Measurements from ENCODE around the gene NOTUM. TPM values are rescaled to one million over a fixed set of nuclear protein-coding genes. Genes with fewer than 3 reads are reported as not detected.
A peak's percentile ranks its signal among the peaks of the same experiment; 100 is the strongest.

NOTUM gene
- polyA plus RNA-seq, 2 of the 4 experiments (the other 2 are of a cell fraction), result 0.06 to 0.92 TPM

DNA sequence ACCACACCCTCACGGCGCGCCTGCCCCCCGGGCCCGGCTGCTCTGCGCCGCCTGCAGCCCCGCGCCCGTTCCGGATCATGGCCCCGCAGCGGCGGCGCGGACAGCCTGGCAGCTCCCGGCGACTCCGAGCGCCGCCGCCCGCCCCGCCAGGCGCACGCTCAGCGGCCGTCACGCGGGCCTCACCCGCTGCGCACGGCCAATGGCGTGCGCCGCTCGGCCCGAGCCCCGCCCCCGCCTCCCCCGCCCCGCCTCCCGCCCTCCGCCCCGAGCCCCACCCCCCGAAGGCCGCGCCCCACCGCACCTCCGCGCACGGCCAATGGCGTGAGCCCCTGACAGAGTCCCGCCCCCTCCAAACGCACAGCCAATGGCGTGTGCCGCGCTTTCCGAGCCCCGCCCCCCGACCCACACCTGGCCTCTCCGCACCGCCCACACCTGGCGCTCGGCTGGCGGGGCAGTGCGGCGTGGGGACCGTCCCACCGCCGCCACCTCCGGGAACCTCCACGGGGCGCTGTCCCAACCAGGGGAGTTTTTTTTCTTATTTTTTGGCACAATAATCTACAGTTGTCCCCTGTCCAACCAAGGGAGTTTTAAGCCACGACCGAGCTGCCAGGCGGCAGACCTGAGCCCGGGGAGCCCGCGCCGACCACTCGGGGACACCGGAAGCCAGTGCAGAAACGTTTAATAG is 49.6 kb downstream of the NOTUM start, which contains the start of gene PCYT2 (continued):
- TF ChIP-seq, protein P1, sequence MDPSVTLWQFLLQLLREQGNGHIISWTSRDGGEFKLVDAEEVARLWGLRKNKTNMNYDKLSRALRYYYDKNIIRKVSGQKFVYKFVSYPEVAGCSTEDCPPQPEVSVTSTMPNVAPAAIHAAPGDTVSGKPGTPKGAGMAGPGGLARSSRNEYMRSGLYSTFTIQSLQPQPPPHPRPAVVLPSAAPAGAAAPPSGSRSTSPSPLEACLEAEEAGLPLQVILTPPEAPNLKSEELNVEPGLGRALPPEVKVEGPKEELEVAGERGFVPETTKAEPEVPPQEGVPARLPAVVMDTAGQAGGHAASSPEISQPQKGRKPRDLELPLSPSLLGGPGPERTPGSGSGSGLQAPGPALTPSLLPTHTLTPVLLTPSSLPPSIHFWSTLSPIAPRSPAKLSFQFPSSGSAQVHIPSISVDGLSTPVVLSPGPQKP (IDR thresholded peaks at IDR 0.05; ENCODE audit: low read depth, low read length), result no peak
- TF ChIP-seq ZNF302 (CRISPR knock-in tag; IDR thresholded peaks at IDR 0.05), result no peak

DNA sequence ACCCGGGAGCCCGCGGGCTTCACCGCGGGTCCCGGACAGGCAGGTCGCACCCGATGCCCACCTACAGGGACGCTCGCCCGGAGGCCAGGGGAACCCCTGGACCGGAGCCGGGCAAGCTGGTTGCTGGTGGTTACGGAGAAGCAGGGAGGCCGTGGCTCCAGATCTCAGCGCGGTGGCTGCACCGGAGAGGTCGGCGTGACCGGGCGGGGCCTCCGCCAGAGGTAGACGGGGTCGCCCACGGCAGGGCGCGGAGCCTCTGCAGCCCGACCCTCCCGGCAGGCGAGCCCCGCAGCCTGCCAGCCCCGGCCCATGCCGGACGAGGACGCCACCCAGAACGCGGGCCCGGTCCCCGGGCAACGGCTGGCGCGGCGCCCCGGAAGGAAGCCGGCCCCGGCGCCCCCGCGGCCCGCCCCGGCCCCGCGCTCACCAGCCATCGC is 50.1 kb downstream of the NOTUM start:
- FAIRE-seq, result no peak
- POLR2A ChIA-PET, result interaction anchor here (1.0 to 1.5 kb wide), 3 partner anchors 13 to 78 kb away, joined by 3 to 4 read pairs (median 3); partner anchors contain the start of gene MCRIP1
- TF ChIP-seq GATA3 (IDR thresholded peaks at IDR 0.05; ENCODE audit: borderline replicate concordance) (no peak), EP300 (IDR thresholded peaks at IDR 0.05) (no peak), FOSL2 (IDR thresholded peaks at IDR 0.05) (no peak), FOSL2 (CRISPR knock-in tag; IDR thresholded peaks at IDR 0.05) (no peak), JUN (IDR thresholded peaks at IDR 0.05) (no peak), RNF2 (IDR thresholded peaks at IDR 0.05; ENCODE audit: borderline replicate concordance, low read depth) (0 out of 2 replicates have a peak, but pooled peaks have one; percentile 29), KDM1A (IDR thresholded peaks at IDR 0.05; ENCODE audit: low read depth) (no peak), SMC3 (IDR thresholded peaks at IDR 0.05) (no peak), CBX2 (IDR thresholded peaks at IDR 0.05; ENCODE audit: borderline replicate concordance, low read depth) (no peak)
- TF ChIP-seq, protein P2, sequence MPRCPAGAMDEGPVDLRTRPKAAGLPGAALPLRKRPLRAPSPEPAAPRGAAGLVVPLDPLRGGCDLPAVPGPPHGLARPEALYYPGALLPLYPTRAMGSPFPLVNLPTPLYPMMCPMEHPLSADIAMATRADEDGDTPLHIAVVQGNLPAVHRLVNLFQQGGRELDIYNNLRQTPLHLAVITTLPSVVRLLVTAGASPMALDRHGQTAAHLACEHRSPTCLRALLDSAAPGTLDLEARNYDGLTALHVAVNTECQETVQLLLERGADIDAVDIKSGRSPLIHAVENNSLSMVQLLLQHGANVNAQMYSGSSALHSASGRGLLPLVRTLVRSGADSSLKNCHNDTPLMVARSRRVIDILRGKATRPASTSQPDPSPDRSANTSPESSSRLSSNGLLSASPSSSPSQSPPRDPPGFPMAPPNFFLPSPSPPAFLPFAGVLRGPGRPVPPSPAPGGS (IDR thresholded peaks at IDR 0.05), result no peak
- TF ChIP-seq, protein P1 (IDR thresholded peaks at IDR 0.05; ENCODE audit: low read depth, low read length), result no peak
- TF ChIP-seq, protein P3, sequence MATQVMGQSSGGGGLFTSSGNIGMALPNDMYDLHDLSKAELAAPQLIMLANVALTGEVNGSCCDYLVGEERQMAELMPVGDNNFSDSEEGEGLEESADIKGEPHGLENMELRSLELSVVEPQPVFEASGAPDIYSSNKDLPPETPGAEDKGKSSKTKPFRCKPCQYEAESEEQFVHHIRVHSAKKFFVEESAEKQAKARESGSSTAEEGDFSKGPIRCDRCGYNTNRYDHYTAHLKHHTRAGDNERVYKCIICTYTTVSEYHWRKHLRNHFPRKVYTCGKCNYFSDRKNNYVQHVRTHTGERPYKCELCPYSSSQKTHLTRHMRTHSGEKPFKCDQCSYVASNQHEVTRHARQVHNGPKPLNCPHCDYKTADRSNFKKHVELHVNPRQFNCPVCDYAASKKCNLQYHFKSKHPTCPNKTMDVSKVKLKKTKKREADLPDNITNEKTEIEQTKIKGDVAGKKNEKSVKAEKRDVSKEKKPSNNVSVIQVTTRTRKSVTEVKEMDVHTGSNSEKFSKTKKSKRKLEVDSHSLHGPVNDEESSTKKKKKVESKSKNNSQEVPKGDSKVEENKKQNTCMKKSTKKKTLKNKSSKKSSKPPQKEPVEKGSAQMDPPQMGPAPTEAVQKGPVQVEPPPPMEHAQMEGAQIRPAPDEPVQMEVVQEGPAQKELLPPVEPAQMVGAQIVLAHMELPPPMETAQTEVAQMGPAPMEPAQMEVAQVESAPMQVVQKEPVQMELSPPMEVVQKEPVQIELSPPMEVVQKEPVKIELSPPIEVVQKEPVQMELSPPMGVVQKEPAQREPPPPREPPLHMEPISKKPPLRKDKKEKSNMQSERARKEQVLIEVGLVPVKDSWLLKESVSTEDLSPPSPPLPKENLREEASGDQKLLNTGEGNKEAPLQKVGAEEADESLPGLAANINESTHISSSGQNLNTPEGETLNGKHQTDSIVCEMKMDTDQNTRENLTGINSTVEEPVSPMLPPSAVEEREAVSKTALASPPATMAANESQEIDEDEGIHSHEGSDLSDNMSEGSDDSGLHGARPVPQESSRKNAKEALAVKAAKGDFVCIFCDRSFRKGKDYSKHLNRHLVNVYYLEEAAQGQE (IDR thresholded peaks at IDR 0.05), result no peak
- TF ChIP-seq, protein P4, sequence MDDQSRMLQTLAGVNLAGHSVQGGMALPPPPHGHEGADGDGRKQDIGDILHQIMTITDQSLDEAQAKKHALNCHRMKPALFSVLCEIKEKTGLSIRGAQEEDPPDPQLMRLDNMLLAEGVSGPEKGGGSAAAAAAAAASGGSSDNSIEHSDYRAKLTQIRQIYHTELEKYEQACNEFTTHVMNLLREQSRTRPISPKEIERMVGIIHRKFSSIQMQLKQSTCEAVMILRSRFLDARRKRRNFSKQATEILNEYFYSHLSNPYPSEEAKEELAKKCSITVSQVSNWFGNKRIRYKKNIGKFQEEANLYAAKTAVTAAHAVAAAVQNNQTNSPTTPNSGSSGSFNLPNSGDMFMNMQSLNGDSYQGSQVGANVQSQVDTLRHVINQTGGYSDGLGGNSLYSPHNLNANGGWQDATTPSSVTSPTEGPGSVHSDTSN (IDR thresholded peaks at IDR 0.05), result 0 out of 2 replicates have a peak, but pooled peaks have one; percentile 6
- TF ChIP-seq, protein P5, sequence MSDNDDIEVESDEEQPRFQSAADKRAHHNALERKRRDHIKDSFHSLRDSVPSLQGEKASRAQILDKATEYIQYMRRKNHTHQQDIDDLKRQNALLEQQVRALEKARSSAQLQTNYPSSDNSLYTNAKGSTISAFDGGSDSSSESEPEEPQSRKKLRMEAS (IDR thresholded peaks at IDR 0.05), result 0 out of 2 replicates have a peak, but pooled peaks have one; percentile 9
- Histone ChIP-seq H3K4me2 (peak overlapping the region; percentile 98), H3K4me3 (peak overlapping the region; percentile 71), H3K9me3 (no peaks in the 10 kb centered on the region), H3K27ac (peak overlapping the region; percentile 62 to 88), H3K4me1 (peaks cover 10% of the 10 kb centered on the region; the same call in 2 of the 3 replicates)
- CTCF ChIA-PET, result interaction anchor here (1.2 to 7.6 kb wide), 4 partner anchors 15 to 49 kb away, joined by 3 to 68 read pairs (median 4); partner anchors contain the start of genes MAFG and PYCR1
- peak; percentile 3 to 21; a peak in 5 of 6 replicates for ATAC-seq
- WGBS (ENCODE audit: missing lambda C conversion rate), result 10% methylated on average over 17 of the region's 55 CpGs
- no peak for DNase-seq (ENCODE audit: low read depth in 1 of 2, low spot score in 1 of 2)
